ENCODE results near the gene ZNF778. TPM values are rescaled to one million over a fixed set of nuclear protein-coding genes. Genes with fewer than 3 reads are reported as not detected.

Gene ZNF778
- total and polyA plus RNA-seq, 2 of the 13 experiments (the other 11 are each of a cell fraction or from before 2014, with no cell fraction given) = 3.8 to 7.2 TPM

- TF ChIP-seq HNF1B (CRISPR knock-in tag; IDR thresholded peaks at IDR 0.05) (no peak; the same call in 1 of the 2 replicates), ZFP1 (CRISPR knock-in tag; IDR thresholded peaks at IDR 0.05) (0 out of 2 replicates have a peak, but pooled peaks have one; percentile 37), FOXK2 (IDR thresholded peaks at IDR 0.05) (0 out of 2 replicates have a peak, but pooled peaks have one; percentile 7), RXRB (CRISPR knock-in tag; IDR thresholded peaks at IDR 0.05; ENCODE audit: borderline replicate concordance) (peak; percentile 93), ETV6 (CRISPR knock-in tag; conservative IDR thresholded peaks at IDR 0.05) (no peak), ZFAT (CRISPR knock-in tag; conservative IDR thresholded peaks at IDR 0.05) (no peak), HNRNPL (IDR thresholded peaks at IDR 0.05; ENCODE audit: low read depth, low read length) (no peak), NR2F6 (IDR thresholded peaks at IDR 0.05) (peak; percentile 98), NR2F6 (CRISPR knock-in tag; IDR thresholded peaks at IDR 0.05) (peak; percentile 99), PHF21A (CRISPR knock-in tag; IDR thresholded peaks at IDR 0.05) (peak; percentile 74; the same call in 1 of the 2 replicates), ZNF674 (CRISPR knock-in tag; IDR thresholded peaks at IDR 0.05; ENCODE audit: low read depth) (no peak), ZNF44 (CRISPR knock-in tag; IDR thresholded peaks at IDR 0.05) (no peak), HDAC6 (IDR thresholded peaks at IDR 0.05; ENCODE audit: low read depth, low read length) (no peak), RNF2 (conservative IDR thresholded peaks at IDR 0.05; ENCODE audit: low read depth) (no peak), ZFP90 (CRISPR knock-in tag; IDR thresholded peaks at IDR 0.05; ENCODE audit: borderline replicate concordance) (no peak), ZNF782 (CRISPR knock-in tag; IDR thresholded peaks at IDR 0.05; ENCODE audit: borderline replicate concordance) (peak; percentile 77; the same call in 1 of the 2 replicates), PRMT3 (CRISPR knock-in tag; IDR thresholded peaks at IDR 0.05; ENCODE audit: borderline replicate concordance, low read depth) (no peak), ZNF34 (CRISPR knock-in tag; IDR thresholded peaks at IDR 0.05; ENCODE audit: borderline replicate concordance) (no peak), ZNF343 (CRISPR knock-in tag; IDR thresholded peaks at IDR 0.05) (no peak), ELF1 (CRISPR knock-in tag; IDR thresholded peaks at IDR 0.05) (no peak; the same call in 1 of the 2 replicates), GLI4 (CRISPR knock-in tag; IDR thresholded peaks at IDR 0.05; ENCODE audit: borderline replicate concordance) (no peak), NR3C1 (CRISPR knock-in tag; IDR thresholded peaks at IDR 0.05) (no peak), CENPBD1 (CRISPR knock-in tag; IDR thresholded peaks at IDR 0.05; ENCODE audit: borderline replicate concordance, low read depth) (no peak)
- TF ChIP-seq, protein P1, sequence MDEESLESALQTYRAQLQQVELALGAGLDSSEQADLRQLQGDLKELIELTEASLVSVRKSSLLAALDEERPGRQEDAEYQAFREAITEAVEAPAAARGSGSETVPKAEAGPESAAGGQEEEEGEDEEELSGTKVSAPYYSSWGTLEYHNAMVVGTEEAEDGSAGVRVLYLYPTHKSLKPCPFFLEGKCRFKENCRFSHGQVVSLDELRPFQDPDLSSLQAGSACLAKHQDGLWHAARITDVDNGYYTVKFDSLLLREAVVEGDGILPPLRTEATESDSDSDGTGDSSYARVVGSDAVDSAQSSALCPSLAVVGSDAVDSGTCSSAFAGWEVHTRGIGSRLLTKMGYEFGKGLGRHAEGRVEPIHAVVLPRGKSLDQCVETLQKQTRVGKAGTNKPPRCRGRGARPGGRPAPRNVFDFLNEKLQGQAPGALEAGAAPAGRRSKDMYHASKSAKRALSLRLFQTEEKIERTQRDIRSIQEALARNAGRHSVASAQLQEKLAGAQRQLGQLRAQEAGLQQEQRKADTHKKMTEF (CRISPR knock-in tag; IDR thresholded peaks at IDR 0.05) = peak; percentile 58; the same call in 1 of the 2 replicates
- TF ChIP-seq, protein P2, sequence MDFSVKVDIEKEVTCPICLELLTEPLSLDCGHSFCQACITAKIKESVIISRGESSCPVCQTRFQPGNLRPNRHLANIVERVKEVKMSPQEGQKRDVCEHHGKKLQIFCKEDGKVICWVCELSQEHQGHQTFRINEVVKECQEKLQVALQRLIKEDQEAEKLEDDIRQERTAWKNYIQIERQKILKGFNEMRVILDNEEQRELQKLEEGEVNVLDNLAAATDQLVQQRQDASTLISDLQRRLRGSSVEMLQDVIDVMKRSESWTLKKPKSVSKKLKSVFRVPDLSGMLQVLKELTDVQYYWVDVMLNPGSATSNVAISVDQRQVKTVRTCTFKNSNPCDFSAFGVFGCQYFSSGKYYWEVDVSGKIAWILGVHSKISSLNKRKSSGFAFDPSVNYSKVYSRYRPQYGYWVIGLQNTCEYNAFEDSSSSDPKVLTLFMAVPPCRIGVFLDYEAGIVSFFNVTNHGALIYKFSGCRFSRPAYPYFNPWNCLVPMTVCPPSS (IDR thresholded peaks at IDR 0.05) = no peak
- TF ChIP-seq, protein P3, sequence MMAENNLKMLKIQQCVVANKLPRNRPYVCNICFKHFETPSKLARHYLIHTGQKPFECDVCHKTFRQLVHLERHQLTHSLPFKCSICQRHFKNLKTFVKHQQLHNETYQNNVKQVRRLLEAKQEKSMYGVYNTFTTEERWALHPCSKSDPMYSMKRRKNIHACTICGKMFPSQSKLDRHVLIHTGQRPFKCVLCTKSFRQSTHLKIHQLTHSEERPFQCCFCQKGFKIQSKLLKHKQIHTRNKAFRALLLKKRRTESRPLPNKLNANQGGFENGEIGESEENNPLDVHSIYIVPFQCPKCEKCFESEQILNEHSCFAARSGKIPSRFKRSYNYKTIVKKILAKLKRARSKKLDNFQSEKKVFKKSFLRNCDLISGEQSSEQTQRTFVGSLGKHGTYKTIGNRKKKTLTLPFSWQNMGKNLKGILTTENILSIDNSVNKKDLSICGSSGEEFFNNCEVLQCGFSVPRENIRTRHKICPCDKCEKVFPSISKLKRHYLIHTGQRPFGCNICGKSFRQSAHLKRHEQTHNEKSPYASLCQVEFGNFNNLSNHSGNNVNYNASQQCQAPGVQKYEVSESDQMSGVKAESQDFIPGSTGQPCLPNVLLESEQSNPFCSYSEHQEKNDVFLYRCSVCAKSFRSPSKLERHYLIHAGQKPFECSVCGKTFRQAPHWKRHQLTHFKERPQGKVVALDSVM (CRISPR knock-in tag; IDR thresholded peaks at IDR 0.05) = no peak
Observed at GRCh38 chr16:89232107-89232506, 14.6 kb downstream of the ZNF778 start (continued).

All from HepG2 (cell line).